Measurements from ENCODE around the gene RASSF9. TPM values are rescaled to one million over a fixed set of nuclear protein-coding genes. Genes with fewer than 3 reads are reported as not detected.

RASSF9 gene
- total and polyA plus RNA-seq, 3 donors from 2014 or later, result 0.37 to 0.99 (median 0.63) TPM

DNA sequence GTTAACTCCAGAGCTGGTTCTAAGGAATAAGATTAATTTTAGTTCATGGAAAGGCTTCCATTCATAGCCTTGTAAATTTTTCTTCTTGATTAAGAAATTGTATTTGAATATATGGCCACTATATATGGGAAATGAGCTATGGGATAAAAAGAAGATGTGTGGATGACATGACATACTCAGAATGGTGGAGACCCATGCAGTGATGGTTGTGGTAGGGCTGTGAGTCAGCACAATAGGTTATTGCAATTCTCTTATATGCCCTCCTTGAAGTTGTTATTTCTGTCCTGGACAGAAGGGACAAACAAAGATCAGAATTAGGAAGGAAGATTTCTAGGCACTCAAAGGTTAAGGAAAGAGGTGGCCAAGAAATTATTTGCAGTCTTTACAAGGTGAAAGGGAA lies 21.5 kb downstream of the RASSF9 start:
- TF ChIP-seq, protein P1, sequence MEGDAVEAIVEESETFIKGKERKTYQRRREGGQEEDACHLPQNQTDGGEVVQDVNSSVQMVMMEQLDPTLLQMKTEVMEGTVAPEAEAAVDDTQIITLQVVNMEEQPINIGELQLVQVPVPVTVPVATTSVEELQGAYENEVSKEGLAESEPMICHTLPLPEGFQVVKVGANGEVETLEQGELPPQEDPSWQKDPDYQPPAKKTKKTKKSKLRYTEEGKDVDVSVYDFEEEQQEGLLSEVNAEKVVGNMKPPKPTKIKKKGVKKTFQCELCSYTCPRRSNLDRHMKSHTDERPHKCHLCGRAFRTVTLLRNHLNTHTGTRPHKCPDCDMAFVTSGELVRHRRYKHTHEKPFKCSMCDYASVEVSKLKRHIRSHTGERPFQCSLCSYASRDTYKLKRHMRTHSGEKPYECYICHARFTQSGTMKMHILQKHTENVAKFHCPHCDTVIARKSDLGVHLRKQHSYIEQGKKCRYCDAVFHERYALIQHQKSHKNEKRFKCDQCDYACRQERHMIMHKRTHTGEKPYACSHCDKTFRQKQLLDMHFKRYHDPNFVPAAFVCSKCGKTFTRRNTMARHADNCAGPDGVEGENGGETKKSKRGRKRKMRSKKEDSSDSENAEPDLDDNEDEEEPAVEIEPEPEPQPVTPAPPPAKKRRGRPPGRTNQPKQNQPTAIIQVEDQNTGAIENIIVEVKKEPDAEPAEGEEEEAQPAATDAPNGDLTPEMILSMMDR (IDR thresholded peaks at IDR 0.05), result no peak
- TF ChIP-seq POLR2A (IDR thresholded peaks at IDR 0.05), result no peak
- intact Hi-C loops (cut with DNase I; ENCODE audit: low total_unique reads), result no loop called here
- H3K27me3 ChIP-seq, result no peaks in the 10 kb centered on the region

DNA sequence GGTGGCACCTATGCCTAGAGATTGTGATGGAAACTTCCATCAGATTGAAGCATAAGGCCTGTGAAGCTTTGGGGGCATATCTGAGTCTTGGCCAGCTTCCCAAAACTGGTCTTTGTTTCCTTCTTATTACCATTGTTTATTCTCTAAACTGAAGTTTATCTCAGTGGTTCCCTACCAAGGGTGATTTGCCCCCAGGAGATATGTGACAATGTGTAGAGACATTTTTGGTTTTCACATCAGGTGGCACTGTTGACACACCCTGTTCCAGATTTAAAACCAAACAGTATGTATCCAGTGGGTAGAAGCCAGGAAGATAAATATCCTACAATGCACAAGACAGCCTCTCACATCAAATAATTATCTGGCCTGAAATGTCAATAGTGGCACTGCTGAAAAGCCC lies 22.1 kb downstream of the RASSF9 start:
- TF ChIP-seq, protein P1 (IDR thresholded peaks at IDR 0.05), result no peak
- no peak for TF ChIP-seq POLR2A (IDR thresholded peaks at IDR 0.05)
- Histone ChIP-seq H3K27me3 (no peaks in the 10 kb centered on the region), H3K9me3 (no peaks in the 10 kb centered on the region), H3K4me1 (no peaks in the 10 kb centered on the region), H3K4me3 (no peak overlapping the region), H3K27ac (no peak overlapping the region), H3K36me3 (ENCODE audit: low read depth, missing control alignments) (no peaks in the 10 kb centered on the region)
- intact Hi-C loops (cut with DNase I; ENCODE audit: low total_unique reads), result no loop called here
- no peak for DNase-seq

More for the DNA sequence above, 21.5 kb downstream of the RASSF9 start:
- no peak overlapping the region for H3K27ac ChIP-seq
- no peaks in the 10 kb centered on the region for H3K36me3 ChIP-seq (ENCODE audit: low read depth, missing control alignments)
- H3K9me3 ChIP-seq, result no peaks in the 10 kb centered on the region
- H3K4me3 ChIP-seq, result no peak overlapping the region
- no peaks in the 10 kb centered on the region for H3K4me1 ChIP-seq
- DNase-seq, result no peak

DNA sequence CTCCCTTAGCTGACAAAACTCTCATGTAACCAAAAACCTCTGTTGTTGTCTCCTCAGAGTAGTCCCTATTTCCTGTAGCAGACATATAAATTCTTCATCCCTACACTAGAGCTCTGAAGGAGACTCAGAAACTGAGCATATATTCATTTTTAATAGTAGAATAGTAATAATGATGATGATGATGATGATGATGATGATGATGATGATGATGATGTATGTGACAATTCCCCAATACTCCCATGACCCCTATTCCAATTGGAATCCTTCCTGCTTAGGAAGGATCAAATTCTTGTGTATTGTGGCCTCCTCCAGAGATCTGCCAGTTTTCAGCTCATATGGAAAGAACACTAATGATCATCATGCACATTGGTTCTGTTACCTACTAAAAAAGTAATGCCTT lies 26.7 kb downstream of the RASSF9 start:
- H3K4me3 ChIP-seq, result no peak overlapping the region
- no peak for DNase-seq
- no peak for TF ChIP-seq POLR2A (IDR thresholded peaks at IDR 0.05)
- TF ChIP-seq, protein P1 (IDR thresholded peaks at IDR 0.05), result no peak
- no peak overlapping the region for H3K27ac ChIP-seq
- H3K4me1 ChIP-seq, result no peaks in the 10 kb centered on the region
- H3K27me3 ChIP-seq, result no peaks in the 10 kb centered on the region
- intact Hi-C loops (cut with DNase I; ENCODE audit: low total_unique reads), result no loop called here
- no peaks in the 10 kb centered on the region for H3K36me3 ChIP-seq (ENCODE audit: low read depth, missing control alignments)
- H3K9me3 ChIP-seq, result no peaks in the 10 kb centered on the region

DNA sequence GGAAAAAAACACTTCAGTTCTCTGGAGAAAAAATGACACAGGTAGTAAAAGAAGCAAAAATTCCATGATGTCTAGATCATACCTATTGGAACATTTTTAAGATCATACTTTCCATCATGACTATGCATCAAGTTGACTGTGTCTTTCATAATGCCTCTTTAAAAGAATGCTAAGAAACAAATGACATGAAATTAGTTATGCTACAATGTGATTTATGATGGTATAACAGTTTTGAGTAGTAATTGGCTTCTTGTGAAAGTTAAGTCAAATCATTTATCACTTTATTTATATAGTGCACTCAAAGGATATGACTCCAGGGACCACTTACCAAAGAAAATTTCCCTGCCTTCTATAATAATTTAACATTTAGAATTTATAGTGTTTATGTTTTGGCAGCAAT lies 28.5 kb downstream of the RASSF9 start:
- no peaks in the 10 kb centered on the region for H3K9me3 ChIP-seq
- intact Hi-C loops (cut with DNase I; ENCODE audit: low total_unique reads), result no loop called here
- no peaks in the 10 kb centered on the region for H3K4me1 ChIP-seq
- no peak for TF ChIP-seq POLR2A (IDR thresholded peaks at IDR 0.05)
- TF ChIP-seq, protein P1 (IDR thresholded peaks at IDR 0.05), result no peak
- no peaks in the 10 kb centered on the region for H3K27me3 ChIP-seq
- DNase-seq, result no peak
- no peaks in the 10 kb centered on the region for H3K36me3 ChIP-seq (ENCODE audit: low read depth, missing control alignments)
- H3K4me3 ChIP-seq, result no peak overlapping the region
- H3K27ac ChIP-seq, result no peak overlapping the region

DNA sequence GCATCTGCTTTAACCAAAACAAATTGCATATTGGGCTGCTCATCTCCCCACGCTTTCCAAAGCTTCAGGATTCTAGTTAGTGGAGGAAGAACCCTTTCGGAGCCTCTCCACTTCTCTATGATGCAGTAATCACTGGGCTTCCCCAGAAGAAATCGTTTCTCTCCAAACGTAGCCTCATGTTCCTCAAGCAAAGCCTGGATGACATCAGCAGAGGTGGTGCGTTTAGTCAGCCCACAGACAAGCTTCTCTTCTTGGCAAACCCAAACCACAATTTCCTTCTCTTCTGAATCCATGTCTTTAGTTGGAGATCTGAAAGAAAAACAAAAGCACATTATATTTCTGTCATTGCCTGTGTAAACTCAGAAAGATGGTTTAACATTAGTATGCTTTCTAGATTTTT lies 30.6 kb downstream of the RASSF9 start:
- intact Hi-C loops (cut with DNase I; ENCODE audit: low total_unique reads), result no loop called here
- DNase-seq, result no peak
- no peak overlapping the region for H3K27ac ChIP-seq
- no peaks in the 10 kb centered on the region for H3K4me1 ChIP-seq
- H3K4me3 ChIP-seq, result no peak overlapping the region
- WGBS, 2 donors, result 64 to 75% methylated on average over 5 of the region's 5 CpGs
- H3K27me3 ChIP-seq, result no peaks in the 10 kb centered on the region
- TF ChIP-seq, protein P1 (IDR thresholded peaks at IDR 0.05), result no peak
- TF ChIP-seq POLR2A (IDR thresholded peaks at IDR 0.05), result no peak
- H3K9me3 ChIP-seq, result no peaks in the 10 kb centered on the region
- no peaks in the 10 kb centered on the region for H3K36me3 ChIP-seq (ENCODE audit: low read depth, missing control alignments)
